Measurements from ENCODE around the gene LBHD1.
A peak's percentile ranks its signal among the peaks of the same experiment; 100 is the strongest.

The LBHD1 gene

GRCh38 chr11:62646825-62647608 lies 25.1 kb downstream of the LBHD1 start:
- DNase-seq: no peak
- ChIA-PET POLR2A (interaction anchor here (0.6 to 3.0 kb wide), 8 partner anchors 9 to 185 kb away, joined by 3 to 23 read pairs (median 4); partner anchors contain the start of genes B3GAT3, C11orf98, CSKMT and TUT1), CTCF (interaction anchor here (1.0 to 6.0 kb wide), 7 partner anchors 9 to 139 kb away, joined by 4 to 33 read pairs (median 12); partner anchors contain the start of genes C11orf98, CSKMT, LBHD1 and TUT1)
- H3K27me3 ChIP-seq (replicated peaks in 2 of 5; ENCODE audit: control insufficient read depth in 4 of 5, insufficient read depth in 5 of 5, low read length in 4 of 5): no peaks in the 10 kb centered on the region
- peaks cover 13 to 53% (median 26%) of the 10 kb centered on the region in 4 experiments for H3K36me3 ChIP-seq (ENCODE audit: control insufficient read depth in 4 of 4, insufficient read depth in 4 of 4, low read length in 3 of 4)
- H3K4me1 ChIP-seq (ENCODE audit: control extremely low read depth in 1 of 4, control insufficient read depth in 4 of 4, insufficient read depth in 4 of 4, low read length in 3 of 4): peaks cover 0 to 31% (median 24%) of the 10 kb centered on the region in 4 experiments
- WGBS (ENCODE audit: insufficient coverage): 87% methylated on average over 25 of the region's 32 CpGs
- peak overlapping the region in 2 of 7 experiments; percentile 90 to 97 for H3K4me3 ChIP-seq (ENCODE audit: control insufficient read depth in 1 of 7, extremely low read depth in 1 of 7, insufficient read depth in 4 of 7, low read depth in 2 of 7, low read length in 6 of 7)
- peak overlapping the region in 1 of 2 experiments; percentile 97 for H3K27ac ChIP-seq (ENCODE audit: insufficient read depth in 1 of 2, low read depth in 1 of 2, low read length in 2 of 2, poor library complexity in 1 of 2, severe bottlenecking in 2 of 2)
- H3K9me3 ChIP-seq (ENCODE audit: control extremely low read depth in 1 of 5, control insufficient read depth in 4 of 5, insufficient read depth in 2 of 5, low read depth in 1 of 5, low read length in 4 of 5): no peaks in the 10 kb centered on the region

GRCh38 chr11:62645946-62646824 lies 25.9 kb downstream of the LBHD1 start, which contains the start of gene GANAB:
Gene GANAB, minus strand, starts transcription at chr11:62646613. Its CDS starts 14 bp downstream, at chr11:62646599.
- no peaks in the 10 kb centered on the region for H3K9me3 ChIP-seq (ENCODE audit: control extremely low read depth in 1 of 5, control insufficient read depth in 4 of 5, insufficient read depth in 2 of 5, low read depth in 1 of 5, low read length in 4 of 5)
- peaks cover 13 to 53% (median 26%) of the 10 kb centered on the region in 4 experiments for H3K36me3 ChIP-seq (ENCODE audit: control insufficient read depth in 4 of 4, insufficient read depth in 4 of 4, low read length in 3 of 4)

GRCh38 chr11:62645671-62645945 lies 26.5 kb downstream of the LBHD1 start:
- DNase-seq: peak in 1 of 3 donors; percentile 16
- Histone ChIP-seq H3K27ac (ENCODE audit: insufficient read depth in 1 of 2, low read depth in 1 of 2, low read length in 2 of 2, poor library complexity in 1 of 2, severe bottlenecking in 2 of 2) (peak overlapping the region; percentile 93 to 97), H3K36me3 (ENCODE audit: control insufficient read depth in 4 of 4, insufficient read depth in 4 of 4, low read length in 3 of 4) (peaks cover 13 to 51% (median 26%) of the 10 kb centered on the region in 4 experiments), H3K9me3 (ENCODE audit: control extremely low read depth in 1 of 5, control insufficient read depth in 4 of 5, insufficient read depth in 2 of 5, low read depth in 1 of 5, low read length in 4 of 5) (no peaks in the 10 kb centered on the region), H3K4me1 (ENCODE audit: control extremely low read depth in 1 of 4, control insufficient read depth in 4 of 4, insufficient read depth in 4 of 4, low read length in 3 of 4) (peaks cover 0 to 26% (median 24%) of the 10 kb centered on the region in 4 experiments), H3K4me3 (ENCODE audit: control insufficient read depth in 1 of 7, extremely low read depth in 1 of 7, insufficient read depth in 4 of 7, low read depth in 2 of 7, low read length in 6 of 7) (peak overlapping the region; percentile 81 to 100 (median 92)), H3K27me3 (replicated peaks in 2 of 5; ENCODE audit: control insufficient read depth in 4 of 5, insufficient read depth in 5 of 5, low read length in 4 of 5) (no peaks in the 10 kb centered on the region)
- CTCF ChIA-PET: interaction anchor here (1.0 to 6.0 kb wide), 6 partner anchors 10 to 106 kb away, joined by 3 to 33 read pairs (median 12); partner anchors contain the start of genes B3GAT3, C11orf98, CSKMT and LBHD1
- WGBS (ENCODE audit: insufficient coverage): 20% methylated on average over 11 of the region's 11 CpGs
- POLR2A ChIA-PET: interaction anchor here (0.5 to 3.0 kb wide), 6 partner anchors 7 to 1625 kb away, joined by 3 to 23 read pairs (median 5); partner anchors contain the start of genes C11orf98, CSKMT, TUT1 and UQCC3

More at GRCh38 chr11:62645946-62646824, 25.9 kb downstream of the LBHD1 start, which contains the start of gene GANAB:
- 0% methylated on average over 61 of the region's 73 CpGs for WGBS (ENCODE audit: insufficient coverage)
- Histone ChIP-seq H3K4me3 (ENCODE audit: control insufficient read depth in 1 of 7, extremely low read depth in 1 of 7, insufficient read depth in 4 of 7, low read depth in 2 of 7, low read length in 6 of 7) (peak within 1 kb of the TSS; percentile 81 to 100 (median 92)), H3K27me3 (replicated peaks in 2 of 5; ENCODE audit: control insufficient read depth in 4 of 5, insufficient read depth in 5 of 5, low read length in 4 of 5) (no peaks in the 10 kb centered on the region), H3K4me1 (ENCODE audit: control extremely low read depth in 1 of 4, control insufficient read depth in 4 of 4, insufficient read depth in 4 of 4, low read length in 3 of 4) (peaks cover 0 to 25% (median 21%) of the 10 kb centered on the region in 4 experiments), H3K27ac (ENCODE audit: insufficient read depth in 1 of 2, low read depth in 1 of 2, low read length in 2 of 2, poor library complexity in 1 of 2, severe bottlenecking in 2 of 2) (peak within 1 kb of the TSS; percentile 93 to 97)
- POLR2A ChIA-PET: interaction anchor here (0.5 to 3.0 kb wide), 11 partner anchors 8 to 1624 kb away, joined by 3 to 23 read pairs (median 4); partner anchors contain the start of genes B3GAT3, C11orf98, CSKMT and TUT1
- CTCF ChIA-PET: interaction anchor here (1.0 to 6.0 kb wide), 6 partner anchors 10 to 106 kb away, joined by 3 to 33 read pairs (median 12); partner anchors contain the start of genes B3GAT3, C11orf98, CSKMT and LBHD1
- peak; percentile 98 to 99 (median 99) for DNase-seq

GRCh38 chr11:62644220-62644619 lies 27.8 kb downstream of the LBHD1 start:
- CTCF ChIA-PET: interaction anchor here (0.5 to 6.0 kb wide), 6 partner anchors 16 to 52 kb away, joined by 3 to 33 read pairs (median 8); partner anchors contain the start of genes C11orf98, CSKMT, LBHD1 and TUT1

GRCh38 chr11:62632492-62632891 lies 39.6 kb downstream of the LBHD1 start:
- POLR2A ChIA-PET: no interaction called here
- no peak for DNase-seq
- Histone ChIP-seq H3K36me3 (ENCODE audit: control insufficient read depth in 4 of 4, insufficient read depth in 4 of 4, low read length in 3 of 4) (peaks cover 36 to 84% (median 58%) of the 10 kb centered on the region in 4 experiments), H3K4me3 (ENCODE audit: control insufficient read depth in 1 of 7, extremely low read depth in 1 of 7, insufficient read depth in 4 of 7, low read depth in 2 of 7, low read length in 6 of 7) (no peak overlapping the region), H3K9me3 (ENCODE audit: control extremely low read depth in 1 of 5, control insufficient read depth in 4 of 5, insufficient read depth in 2 of 5, low read depth in 1 of 5, low read length in 4 of 5) (no peaks in the 10 kb centered on the region), H3K4me1 (ENCODE audit: control extremely low read depth in 1 of 4, control insufficient read depth in 4 of 4, insufficient read depth in 4 of 4, low read length in 3 of 4) (peaks cover 3 to 24% (median 11%) of the 10 kb centered on the region in 4 experiments), H3K27ac (ENCODE audit: insufficient read depth in 1 of 2, low read depth in 1 of 2, low read length in 2 of 2, poor library complexity in 1 of 2, severe bottlenecking in 2 of 2) (no peak overlapping the region), H3K27me3 (replicated peaks in 2 of 5; ENCODE audit: control insufficient read depth in 4 of 5, insufficient read depth in 5 of 5, low read length in 4 of 5) (no peaks in the 10 kb centered on the region)
- CTCF ChIA-PET: interaction anchor here (1.0 to 1.5 kb wide), 3 partner anchors 15 to 44 kb away, joined by 3 to 4 read pairs (median 4); partner anchors contain the start of gene ROM1
- WGBS (ENCODE audit: insufficient coverage): 100% methylated on average over 6 of the region's 6 CpGs

More at GRCh38 chr11:62644220-62644619, 27.8 kb downstream of the LBHD1 start:
- WGBS (ENCODE audit: insufficient coverage): 100% methylated on average over 5 of the region's 8 CpGs
- Histone ChIP-seq H3K4me3 (ENCODE audit: control insufficient read depth in 1 of 7, extremely low read depth in 1 of 7, insufficient read depth in 4 of 7, low read depth in 2 of 7, low read length in 6 of 7) (no peak overlapping the region), H3K9me3 (ENCODE audit: control extremely low read depth in 1 of 5, control insufficient read depth in 4 of 5, insufficient read depth in 2 of 5, low read depth in 1 of 5, low read length in 4 of 5) (no peaks in the 10 kb centered on the region), H3K4me1 (ENCODE audit: control extremely low read depth in 1 of 4, control insufficient read depth in 4 of 4, insufficient read depth in 4 of 4, low read length in 3 of 4) (peaks cover 0 to 33% (median 30%) of the 10 kb centered on the region in 4 experiments), H3K27ac (ENCODE audit: insufficient read depth in 1 of 2, low read depth in 1 of 2, low read length in 2 of 2, poor library complexity in 1 of 2, severe bottlenecking in 2 of 2) (no peak overlapping the region), H3K36me3 (ENCODE audit: control insufficient read depth in 4 of 4, insufficient read depth in 4 of 4, low read length in 3 of 4) (peaks cover 12 to 49% (median 20%) of the 10 kb centered on the region in 4 experiments), H3K27me3 (replicated peaks in 2 of 5; ENCODE audit: control insufficient read depth in 4 of 5, insufficient read depth in 5 of 5, low read length in 4 of 5) (no peaks in the 10 kb centered on the region)
- POLR2A ChIA-PET: interaction anchor here (1.2 kb wide), 1 partner anchor 21 kb away, joined by 3 read pairs; no protein-coding TSS in a partner anchor
- no peak for DNase-seq

GRCh38 chr11:62627713-62628112 lies 44.4 kb downstream of the LBHD1 start:
- WGBS (ENCODE audit: insufficient coverage): 94% methylated on average over 2 of the region's 3 CpGs

More at GRCh38 chr11:62627713-62628112, 44.4 kb downstream of the LBHD1 start:
- Histone ChIP-seq H3K9me3 (ENCODE audit: control extremely low read depth in 1 of 5, control insufficient read depth in 4 of 5, insufficient read depth in 2 of 5, low read depth in 1 of 5, low read length in 4 of 5) (no peaks in the 10 kb centered on the region), H3K27me3 (replicated peaks in 2 of 5; ENCODE audit: control insufficient read depth in 4 of 5, insufficient read depth in 5 of 5, low read length in 4 of 5) (no peaks in the 10 kb centered on the region), H3K4me3 (ENCODE audit: control insufficient read depth in 1 of 7, extremely low read depth in 1 of 7, insufficient read depth in 4 of 7, low read depth in 2 of 7, low read length in 6 of 7) (no peak overlapping the region), H3K27ac (ENCODE audit: insufficient read depth in 1 of 2, low read depth in 1 of 2, low read length in 2 of 2, poor library complexity in 1 of 2, severe bottlenecking in 2 of 2) (no peak overlapping the region), H3K36me3 (ENCODE audit: control insufficient read depth in 4 of 4, insufficient read depth in 4 of 4, low read length in 3 of 4) (peaks cover 32 to 78% (median 59%) of the 10 kb centered on the region in 4 experiments), H3K4me1 (ENCODE audit: control extremely low read depth in 1 of 4, control insufficient read depth in 4 of 4, insufficient read depth in 4 of 4, low read length in 3 of 4) (peaks cover 0 to 14% (median 11%) of the 10 kb centered on the region in 4 experiments)
- DNase-seq: peak in 2 of 3 donors; percentile 58 to 62
- ChIA-PET CTCF (interaction anchor here (1.1 to 3.2 kb wide), 6 partner anchors 8 to 35 kb away, joined by 3 to 12 read pairs (median 4); partner anchors contain the start of genes GANAB and TUT1), POLR2A (no interaction called here)
